Neural cell (in vitro differentiated cells): ENCODE results near the gene SNX13.

Experiments
- CTCF ChIP-seq: fragments of 450-650 bp; IDR thresholded peaks from 2 replicates; pipeline ENCODE4 v1.5.1; 2014; ENCODE audit warnings: antibody characterized with exemption, mild to moderate bottlenecking, moderate library complexity; ENCODE audit not compliant: poor library complexity, severe bottlenecking
- EP300 ChIP-seq: fragments of 450-650 bp; conservative IDR thresholded peaks from 2 replicates; pipeline ENCODE4 v1.6.1; 2014; ENCODE audit warnings: antibody characterized with exemption, mild to moderate bottlenecking, moderate library complexity; ENCODE audit not compliant: poor library complexity, severe bottlenecking
- EZH2 ChIP-seq: fragments of 200-600, 300-800 bp; shearing (Covaris generic), sonication (generic); IDR thresholded peaks from 2 replicates; pipeline ENCODE4 v1.6.1; 2014; ENCODE audit warnings: antibody characterized with exemption, low read length, borderline replicate concordance, mild to moderate bottlenecking; ENCODE audit not compliant: insufficient read depth, poor library complexity, severe bottlenecking
- POLR2AphosphoS5 ChIP-seq: IDR thresholded peaks from 2 replicates; pipeline ENCODE4 v1.6.1; 2012
- RAD21 ChIP-seq: fragments of 450-650 bp; conservative IDR thresholded peaks from 2 replicates; pipeline ENCODE4 v1.6.1; 2014; ENCODE audit warnings: antibody characterized with exemption, mild to moderate bottlenecking, moderate library complexity
- SMC3 ChIP-seq: fragments of 450-650 bp; conservative IDR thresholded peaks from 2 replicates; pipeline ENCODE4 v1.6.1; 2014; ENCODE audit warnings: antibody characterized with exemption, mild to moderate bottlenecking, moderate library complexity; ENCODE audit not compliant: poor library complexity
- TAF1 ChIP-seq: IDR thresholded peaks from 2 replicates; pipeline ENCODE4 v1.6.1; 2012; ENCODE audit warnings: low read depth

- TF ChIP-seq CTCF, result no peak
- no peak for TF ChIP-seq POLR2AphosphoS5
- TF ChIP-seq EP300, result no peak
- TF ChIP-seq SMC3, result no peak
- TF ChIP-seq TAF1, result no peak
- no peak for TF ChIP-seq EZH2
- TF ChIP-seq RAD21, result no peak
Measured at GRCh38 chr7:17931069-17931468, 9.2 kb downstream of the SNX13 start.
